NB4 (cell line): ENCODE measurements around the gene MRPS35.

Experiments used
- CTCF ChIP-seq: IDR thresholded peaks from one replicate; pipeline ENCODE4 v1.5.1; 2012; ENCODE audit warnings: low read depth, low read length
- POLR2A ChIP-seq: IDR thresholded peaks from 2 replicates; pipeline ENCODE4 v1.6.1; 2011; ENCODE audit warnings: mild to moderate bottlenecking; ENCODE audit not compliant: insufficient read length; ENCODE audit errors: extremely low read depth

GRCh38 chr12:27780612-27781408 lies 70.2 kb downstream of the MRPS35 start:
- TF ChIP-seq CTCF = no peak
- TF ChIP-seq POLR2A = no peak
